HG02885 (cell line): ENCODE data around the gene CHST13.

Experiments
- ATAC-seq: cut with Tn5 transposase; IDR thresholded peaks from one replicate; pipeline ENCODE4 v1.9.1; 2021; ENCODE audit warnings: mild to moderate bottlenecking; ENCODE audit not compliant: unreplicated experiment, poor library complexity

The CHST13 gene

GRCh38 chr3:126551839-126552687, 28.1 kb downstream of the CHST13 start:
- no peak for ATAC-seq

DNA sequence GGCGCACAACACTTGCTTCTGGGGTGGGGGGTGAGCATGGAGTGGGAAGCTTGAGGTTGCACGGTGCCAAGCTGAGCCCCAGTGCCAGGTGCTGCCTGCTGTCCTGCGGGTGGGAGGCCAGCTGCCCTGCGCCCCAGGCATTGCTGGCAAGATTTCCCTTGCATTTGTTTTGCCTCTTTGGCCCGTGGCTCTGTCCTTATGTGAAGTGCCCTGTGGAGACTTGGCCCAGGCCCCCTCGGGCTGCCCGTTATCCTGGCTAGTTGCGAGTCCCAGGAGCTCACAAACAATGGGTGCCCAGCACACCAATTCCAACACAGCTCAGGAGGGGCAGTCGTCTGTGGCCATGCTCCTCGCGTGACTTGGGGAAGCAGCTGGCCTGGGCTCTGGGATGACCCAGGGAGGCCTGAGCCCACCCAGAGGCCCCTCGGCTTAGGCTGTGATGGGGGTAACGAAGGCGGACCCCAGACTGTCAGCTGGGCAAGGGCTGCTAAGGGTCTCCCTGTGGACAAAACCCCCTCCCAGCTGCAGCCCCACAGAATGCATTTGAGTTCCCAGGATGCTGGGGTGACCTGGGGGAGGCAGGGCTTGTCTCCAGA, 28.8 kb downstream of the CHST13 start:
- ATAC-seq, result no peak

DNA sequence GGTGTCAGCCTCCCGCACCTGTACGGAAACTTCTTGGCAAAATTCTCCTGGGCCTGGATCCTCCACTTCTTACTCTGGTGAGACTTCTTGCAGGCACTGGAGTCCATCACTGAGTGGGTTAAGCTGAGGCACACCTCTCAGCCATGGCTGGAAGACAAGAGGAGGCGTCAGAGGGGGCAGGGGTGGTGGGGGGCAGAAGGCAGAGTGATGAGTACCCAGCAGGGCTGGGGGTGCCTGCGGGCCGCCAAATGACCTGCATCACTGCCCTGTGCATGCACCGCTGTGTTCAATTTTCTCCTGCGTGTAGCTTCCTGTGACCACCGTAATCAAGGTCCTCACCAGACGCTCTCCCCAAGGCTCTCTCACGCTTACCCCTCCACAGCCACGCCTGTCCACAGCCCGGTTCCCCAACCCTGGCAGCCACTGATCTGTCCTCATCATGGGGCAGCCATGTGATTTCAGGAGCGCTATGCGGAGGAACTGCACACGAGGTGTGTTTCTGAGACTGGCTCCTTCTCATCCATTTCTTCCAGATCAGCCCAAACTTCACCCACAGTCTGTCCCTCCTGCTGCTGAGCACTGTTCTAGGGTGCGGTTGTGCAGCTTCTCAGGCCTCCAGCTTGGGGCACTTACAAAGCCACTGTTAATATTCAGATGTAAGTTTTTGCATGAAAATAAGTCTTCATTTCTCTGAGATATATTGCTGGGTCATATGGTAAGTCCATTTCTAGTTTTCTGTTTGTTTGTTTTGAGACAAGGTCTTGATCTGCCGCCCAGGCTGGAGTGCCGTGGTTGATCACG, 29.5 kb downstream of the CHST13 start:
- ATAC-seq, result no peak

- ATAC-seq, result no peak
These were observed 30.9 kb downstream of the CHST13 start for GRCh38 chr3:126554560-126555525.

DNA sequence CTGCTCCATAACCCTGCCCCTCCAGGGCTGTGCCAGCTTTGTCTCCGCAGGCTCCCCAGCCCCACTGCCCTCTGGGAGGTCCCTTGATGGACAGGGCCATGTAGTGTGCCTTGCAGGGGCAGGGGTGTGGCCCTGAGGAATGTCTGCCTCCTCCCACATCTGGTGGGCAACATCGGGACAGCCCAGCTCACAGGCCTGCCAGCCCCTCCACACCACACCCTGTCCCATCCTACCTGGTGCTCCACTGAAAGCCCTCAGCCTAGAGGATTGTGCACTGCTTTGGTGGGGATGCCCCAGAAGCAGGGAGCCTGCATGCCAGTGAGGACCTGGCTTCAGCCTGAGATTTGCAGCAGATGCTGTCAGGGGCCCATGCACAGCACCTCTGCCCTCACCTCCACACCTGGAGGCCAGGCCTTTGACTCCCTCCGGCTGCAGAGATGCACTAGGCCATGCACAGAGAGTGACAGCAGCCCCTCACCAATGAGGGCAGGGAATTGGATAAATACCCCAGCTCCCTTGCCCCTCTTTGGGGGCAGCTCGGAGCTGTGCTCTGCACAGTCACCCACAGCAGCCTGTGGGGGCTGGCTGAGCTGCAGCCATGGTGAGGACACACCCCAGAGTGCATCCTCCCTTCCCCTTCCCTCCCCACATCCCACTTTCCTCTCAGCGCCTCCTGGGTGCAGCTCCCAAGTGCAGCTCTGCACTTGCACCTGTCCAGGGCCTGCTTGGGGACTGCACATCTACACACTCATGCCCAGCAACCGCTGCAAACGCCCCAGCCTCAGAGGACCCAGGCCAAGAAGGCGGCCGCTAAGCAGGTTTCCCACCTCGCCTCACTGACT, 32.1 kb downstream of the CHST13 start:
- ATAC-seq, result no peak

- no peak for ATAC-seq
These were observed 32.9 kb downstream of the CHST13 start for GRCh38 chr3:126556637-126557414.

GRCh38 chr3:126557415-126557745, 33.4 kb downstream of the CHST13 start:
- ATAC-seq, result no peak

DNA sequence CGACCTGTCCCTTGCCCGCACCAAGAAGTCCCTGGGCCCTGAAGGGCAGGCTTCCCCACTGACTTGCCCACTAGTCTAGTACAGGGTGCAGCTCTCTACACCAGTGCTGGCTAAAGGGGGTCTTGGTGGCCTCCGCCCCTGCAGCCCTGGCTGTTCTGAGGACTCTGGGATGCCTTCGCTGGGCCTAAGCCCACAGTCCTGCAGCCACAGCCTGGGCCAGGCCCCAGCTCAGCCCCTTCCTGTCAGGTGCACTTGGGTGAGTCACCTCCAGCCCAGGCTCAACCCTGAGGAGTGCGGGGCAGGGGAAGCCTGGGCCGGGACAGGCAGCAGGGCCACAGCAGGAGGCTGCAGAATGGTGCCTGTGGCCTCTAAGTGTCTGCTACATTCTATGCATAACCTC, 33.8 kb downstream of the CHST13 start:
- ATAC-seq, result no peak

GRCh38 chr3:126558336-126559071, 34.5 kb downstream of the CHST13 start, which contains the start of gene C3orf22:
Gene C3orf22 (minus strand): TSS chr3:126558932. CDS start chr3:126553390, 5,542 bp downstream.
- no peak for ATAC-seq

- no peak for ATAC-seq
These were observed 38.9 kb downstream of the CHST13 start for GRCh38 chr3:126562737-126563276.

DNA sequence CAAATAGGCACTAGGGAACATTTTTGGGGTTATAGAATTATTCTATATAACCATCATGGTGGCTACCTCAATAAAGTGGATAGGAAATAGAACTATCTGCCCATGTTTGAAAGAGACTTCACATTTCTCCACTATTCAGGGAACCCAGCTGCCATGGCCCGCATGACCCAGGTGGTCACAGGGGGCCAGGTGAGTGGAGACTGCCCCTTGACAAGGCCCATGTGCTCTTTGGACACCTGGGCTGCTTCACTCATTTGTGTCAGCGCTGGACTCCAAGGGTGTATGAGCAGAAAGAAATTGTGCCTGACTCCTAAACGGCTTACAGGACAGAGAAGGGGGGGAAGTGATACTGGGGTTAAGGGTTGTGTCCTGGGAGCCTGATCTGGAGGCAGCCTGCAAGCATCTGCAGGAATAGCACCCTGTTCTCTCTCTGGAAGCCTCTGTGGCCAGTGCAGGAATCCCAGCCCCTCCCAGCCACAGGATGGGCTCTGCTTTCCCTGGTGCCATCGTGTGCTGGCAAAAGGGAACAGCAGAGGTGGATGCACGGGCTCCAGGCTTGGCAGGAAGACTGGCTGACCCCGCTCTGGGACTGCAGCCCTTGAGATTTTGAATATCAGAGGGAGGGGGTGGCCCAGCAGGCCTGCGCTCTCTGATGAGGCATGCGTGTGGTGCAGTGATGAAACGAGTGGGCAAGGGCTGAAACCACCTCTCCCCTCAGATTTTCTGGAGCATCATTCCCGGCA, 43.9 kb downstream of the CHST13 start:
- ATAC-seq, result no peak

DNA sequence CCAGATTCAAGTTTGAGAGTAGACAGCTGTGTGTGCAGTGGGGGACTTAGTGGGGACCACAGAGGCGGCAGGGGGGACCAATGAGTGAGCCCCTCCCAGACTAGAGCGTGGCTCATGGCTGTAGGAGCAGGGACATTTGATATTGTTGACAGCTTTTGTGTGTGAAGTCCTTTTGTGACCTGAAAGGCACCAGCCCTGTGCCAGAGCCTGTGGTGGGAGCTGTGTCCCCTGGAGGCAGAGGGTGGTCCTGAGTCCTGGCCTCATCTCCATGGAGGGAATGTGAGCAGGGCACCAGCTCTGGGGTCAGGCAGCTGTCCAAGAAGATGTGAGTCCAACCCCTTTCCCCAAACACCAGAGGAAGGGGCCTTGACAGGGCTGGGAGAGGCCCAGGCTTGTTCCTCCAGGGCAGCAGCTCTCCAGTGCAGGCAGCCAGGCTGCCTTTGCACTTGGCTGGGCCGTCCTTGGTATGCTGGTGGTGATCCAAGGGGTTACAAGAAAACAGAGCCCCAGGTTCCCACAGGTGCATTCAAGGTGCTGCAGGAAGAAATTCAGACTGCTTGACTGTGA, 44.9 kb downstream of the CHST13 start:
- no peak for ATAC-seq

- ATAC-seq, result no peak
These were observed 45.5 kb downstream of the CHST13 start for GRCh38 chr3:126569390-126569975.

- no peak for ATAC-seq
These were observed 46.2 kb downstream of the CHST13 start for GRCh38 chr3:126570103-126570541.

GRCh38 chr3:126571078-126571477, 47.1 kb downstream of the CHST13 start:
- no peak for ATAC-seq

DNA sequence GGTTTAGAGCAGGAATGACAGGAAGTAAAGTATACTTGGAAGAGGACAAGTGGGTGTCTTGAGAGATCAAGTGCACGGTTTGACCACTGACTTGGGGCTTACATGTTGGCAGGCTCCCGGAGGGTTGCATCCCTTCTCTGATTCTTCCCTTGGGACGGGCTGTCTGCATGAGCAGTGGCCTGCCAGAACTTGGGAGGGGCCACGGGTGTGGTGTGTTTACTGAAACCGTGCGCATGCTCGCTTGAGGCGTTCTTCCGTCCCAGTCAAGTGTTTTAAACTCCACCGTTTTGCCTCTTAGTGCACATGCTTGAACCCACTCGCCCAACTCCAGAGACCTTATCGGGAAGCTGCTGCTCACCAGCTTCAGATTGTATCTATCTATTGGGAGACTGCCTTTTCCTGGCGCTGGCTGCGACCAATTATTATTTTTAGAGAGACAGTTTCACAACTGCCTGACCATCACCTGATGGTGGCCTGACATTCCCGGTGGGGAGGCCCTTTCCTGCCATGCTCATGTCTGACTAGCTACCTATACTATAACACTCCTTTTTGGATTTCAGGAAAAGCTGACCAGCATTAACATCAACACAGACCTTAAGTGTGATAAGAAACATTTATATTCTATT, 49.6 kb downstream of the CHST13 start:
- no peak for ATAC-seq
